Activated CD4-positive, alpha-beta T cell treated with anti-CD3 and anti-CD28 coated beads, Interleukin-2, Interleukin-4, amounts not matched to agents 100 ng/mL and 50 ng/mL, durations not matched to agents 16 hours and 8 hours (primary cell): ENCODE data around the gene SYT6.
"Not testable (repeated sequence)": the region's sequence is repeated elsewhere in the genome, so short reads cannot be mapped to it uniquely, and the experiment has no call there.

Experiments used
- DNase-seq: peaks from one replicate; pipeline ENCODE4 v3.0.0-alpha.2; 2020; ENCODE audit warnings: low spot score

SYT6 gene

GRCh38 chr1:114072246-114072645 lies 81.4 kb downstream of the SYT6 start:
- no peak for DNase-seq

DNA sequence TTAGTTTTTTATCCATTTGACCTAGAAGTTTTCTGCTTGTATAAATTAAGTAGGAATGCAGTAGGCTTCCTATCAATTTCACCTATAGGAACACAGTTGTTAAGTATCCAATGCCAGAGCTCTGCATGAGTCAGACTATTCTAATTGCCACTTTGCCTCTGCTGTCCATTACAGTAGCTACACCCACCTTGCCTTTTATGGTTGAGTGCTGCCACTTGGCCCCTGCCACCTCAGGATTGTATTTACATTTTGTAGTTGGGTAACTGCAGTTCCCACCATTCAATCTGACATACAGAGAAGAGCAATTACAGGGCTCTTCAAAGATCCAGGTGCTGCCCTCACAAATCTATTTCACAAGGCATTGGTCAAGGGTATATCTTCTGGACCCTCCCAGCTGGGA lies 83.9 kb downstream of the SYT6 start:
- not testable (repeated sequence) for DNase-seq

DNA sequence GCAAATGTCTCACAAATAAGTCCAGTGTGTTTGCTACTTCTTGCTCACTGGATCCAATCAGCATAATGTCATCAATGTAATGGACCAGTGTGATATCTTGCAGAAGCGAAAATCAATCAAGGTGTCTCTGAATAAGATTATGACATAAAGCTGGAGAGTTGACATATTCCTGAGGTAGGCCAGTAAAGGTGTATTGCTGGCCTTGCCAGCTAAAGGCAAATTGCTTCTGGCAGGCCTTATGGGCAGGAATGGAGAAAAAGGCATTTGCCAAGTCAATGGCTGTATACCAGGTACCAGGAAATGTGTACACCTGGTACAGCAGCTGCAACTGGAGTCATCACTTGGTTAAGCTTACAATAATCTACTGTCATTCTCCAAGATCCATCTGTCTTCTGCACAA lies 85.0 kb downstream of the SYT6 start:
- not testable (repeated sequence) for DNase-seq

DNA sequence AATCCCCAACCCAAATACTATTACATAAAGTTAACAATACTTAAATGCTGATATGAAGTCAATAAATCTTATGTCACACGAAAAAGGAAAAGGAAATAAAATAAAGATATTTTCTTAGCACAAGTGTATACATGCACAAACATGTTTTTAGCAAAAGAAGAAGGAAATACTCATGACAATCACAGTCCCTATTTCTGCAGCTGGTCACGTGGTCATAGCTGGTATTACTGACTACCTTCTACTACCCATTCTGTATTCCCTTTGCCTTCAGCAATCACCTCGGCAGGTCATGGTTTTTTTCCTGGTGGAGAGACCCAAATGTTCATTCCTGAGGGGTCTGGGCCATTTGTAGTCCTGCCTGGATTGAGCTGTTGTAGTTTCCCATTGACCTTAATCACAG lies 88.0 kb downstream of the SYT6 start:
- DNase-seq, result not testable (repeated sequence)

DNA sequence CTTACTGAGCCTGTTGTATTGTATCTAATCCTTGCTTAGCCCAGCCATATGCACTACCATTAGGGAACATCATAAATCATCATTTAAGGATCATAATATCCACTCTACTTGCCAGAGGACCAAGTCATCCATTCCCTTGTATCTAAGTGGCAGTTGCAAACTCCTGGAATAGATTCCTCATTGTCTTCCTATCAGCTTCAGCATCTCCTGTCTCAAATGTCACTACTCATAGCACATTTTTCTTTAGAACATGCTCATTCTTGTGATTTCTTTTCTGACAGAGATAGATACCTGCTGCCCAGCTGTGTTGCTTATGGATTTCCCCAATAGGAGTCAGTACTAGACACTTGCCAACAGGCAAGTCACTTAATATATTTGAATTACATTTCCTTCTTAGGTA lies 90.1 kb downstream of the SYT6 start:
- no peak for DNase-seq

DNA sequence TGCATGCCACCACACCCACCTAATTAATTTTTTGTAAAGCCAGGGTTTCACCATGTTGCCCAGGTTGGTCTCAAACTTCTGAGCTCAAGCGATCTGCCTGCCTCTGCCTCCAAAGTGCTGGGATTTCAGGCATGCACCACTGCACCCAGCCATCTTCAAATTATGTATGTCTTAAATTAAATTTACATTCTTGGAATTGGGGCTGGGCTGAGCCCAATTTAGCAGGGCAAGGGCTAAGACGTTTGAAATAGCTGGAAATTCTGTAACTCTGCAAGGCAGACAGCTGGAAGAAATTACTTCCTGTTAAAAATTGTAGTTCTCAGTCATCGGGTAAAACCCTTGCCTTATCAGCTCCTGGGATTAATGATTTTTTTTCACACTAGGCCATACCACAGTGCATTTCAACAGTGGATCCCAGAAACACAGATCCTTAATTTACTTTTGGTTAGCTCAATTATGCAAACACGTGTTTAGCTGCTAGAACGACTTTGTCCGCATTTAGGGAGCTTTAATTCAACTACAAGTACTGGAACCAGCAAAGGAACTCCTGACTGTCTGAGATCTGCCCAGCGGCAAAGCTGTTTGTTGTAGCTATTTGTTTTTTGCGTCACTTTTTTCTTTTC lies 91.1 kb downstream of the SYT6 start:
- DNase-seq, result no peak

GRCh38 chr1:114061121-114061830 lies 92.4 kb downstream of the SYT6 start:
- no peak for DNase-seq

- not testable (repeated sequence) for DNase-seq
Observed at GRCh38 chr1:114058236-114058635, 95.4 kb downstream of the SYT6 start.

DNA sequence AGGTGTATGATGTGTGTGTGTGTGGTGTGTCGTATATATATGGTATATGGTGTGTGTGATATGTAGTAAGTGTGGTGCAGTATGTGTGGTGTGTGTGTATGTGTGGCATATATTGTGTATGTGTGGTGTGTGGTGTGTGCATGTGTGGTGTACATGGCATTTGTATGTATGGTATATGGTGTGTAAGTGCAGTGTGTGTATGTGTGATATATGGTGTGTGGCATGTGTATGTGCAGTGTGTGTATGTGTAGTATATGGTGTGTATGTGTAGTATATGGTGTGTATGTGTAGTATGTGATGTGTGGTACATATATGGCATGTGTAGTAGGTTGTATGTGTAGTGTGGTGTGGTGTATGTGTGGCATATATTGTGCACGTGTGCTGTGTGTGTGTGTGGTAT lies 99.5 kb downstream of the SYT6 start:
- DNase-seq, result no peak

DNA sequence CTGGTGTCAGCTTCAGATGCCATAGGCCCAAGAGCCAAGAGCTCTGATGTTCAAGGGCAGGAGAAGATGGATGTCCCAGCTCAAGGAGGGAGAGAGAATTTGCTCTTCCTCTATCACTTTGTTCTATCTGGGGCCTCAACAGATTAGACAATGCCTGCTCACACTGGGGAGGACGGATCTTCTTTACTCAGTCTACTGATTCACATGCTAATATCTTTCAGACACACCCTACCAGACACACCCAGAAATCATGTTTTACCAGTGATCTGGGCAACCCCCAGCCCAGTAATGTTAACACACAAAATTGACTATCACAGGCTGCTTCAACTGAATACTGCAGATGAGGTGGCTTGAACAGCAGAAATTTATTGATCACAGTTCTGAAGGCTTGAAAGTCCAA lies 105.4 kb downstream of the SYT6 start:
- DNase-seq, result no peak

DNA sequence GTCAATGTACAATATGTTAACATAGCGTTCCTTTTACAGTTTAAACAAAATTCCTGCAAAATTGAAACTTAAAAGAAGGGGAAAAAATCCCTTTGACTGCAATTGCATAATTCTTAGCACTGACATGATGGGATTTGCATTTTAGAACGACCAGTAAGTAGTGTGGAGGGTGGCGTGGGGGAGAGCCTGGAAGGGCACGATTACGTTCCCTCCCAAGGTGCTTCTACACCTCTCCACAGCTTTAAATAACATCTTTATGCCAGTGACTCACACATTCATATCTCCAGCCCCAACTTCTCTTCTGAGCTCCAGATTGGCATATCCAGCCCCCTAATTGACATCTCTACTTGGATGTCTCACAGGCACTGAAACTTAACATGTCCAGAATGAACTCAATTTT lies 110.1 kb downstream of the SYT6 start:
- no peak for DNase-seq

GRCh38 chr1:114043054-114043453 lies 110.6 kb downstream of the SYT6 start:
- DNase-seq, result no peak

- DNase-seq, result peak; percentile 30
Observed at GRCh38 chr1:114040273-114041015, 113.2 kb downstream of the SYT6 start.
